HEK293 (cell line): ENCODE results near the gene RAB3B.
A peak's percentile ranks its signal among the peaks of the same experiment; 100 is the strongest.

Source experiments
- GFI1B ChIP-seq: fragments of 450-650 bp; formaldehyde crosslinking; IDR thresholded peaks from 2 replicates; pipeline ENCODE4 v1.5.1; 2016; ENCODE audit warnings: missing biosample characterization, missing genetic modification characterization
- MZF1 ChIP-seq: fragments of 450-650 bp; formaldehyde crosslinking; IDR thresholded peaks from 2 replicates; pipeline ENCODE4 v1.5.1; 2017; ENCODE audit warnings: missing biosample characterization, missing genetic modification characterization, borderline replicate concordance
- OSR2 ChIP-seq: fragments of 450-650 bp; formaldehyde crosslinking; IDR thresholded peaks from 2 replicates; pipeline ENCODE4 v1.5.1; 2016; ENCODE audit warnings: missing biosample characterization, missing genetic modification characterization
- OVOL3 ChIP-seq: fragments of 450-650 bp; formaldehyde crosslinking; IDR thresholded peaks from 2 replicates; pipeline ENCODE4 v1.5.1; 2016; ENCODE audit warnings: missing biosample characterization, missing genetic modification characterization
- RBAK ChIP-seq: fragments of 450-650 bp; formaldehyde crosslinking; IDR thresholded peaks from 2 replicates; pipeline ENCODE4 v1.5.1; 2016; ENCODE audit warnings: missing biosample characterization, missing genetic modification characterization
- SP3 ChIP-seq: fragments of 450-650 bp; formaldehyde crosslinking; IDR thresholded peaks from 2 replicates; pipeline ENCODE4 v1.5.1; 2016; ENCODE audit warnings: missing biosample characterization, missing genetic modification characterization
- ZBTB11 ChIP-seq: fragments of 450-650 bp; formaldehyde crosslinking; conservative IDR thresholded peaks from 2 replicates; pipeline ENCODE4 v1.5.1; 2016; ENCODE audit warnings: low read depth, missing biosample characterization, missing genetic modification characterization
- ZBTB21 ChIP-seq: fragments of 450-650 bp; formaldehyde crosslinking; IDR thresholded peaks from 2 replicates; pipeline ENCODE4 v1.5.1; 2017; ENCODE audit warnings: missing biosample characterization, missing genetic modification characterization
- ZBTB8A ChIP-seq: fragments of 450-650 bp; formaldehyde crosslinking; IDR thresholded peaks from 2 replicates; pipeline ENCODE4 v1.5.1; 2016; ENCODE audit warnings: missing biosample characterization, missing genetic modification characterization
- ZFP37 ChIP-seq: fragments of 450-650 bp; formaldehyde crosslinking; IDR thresholded peaks from 2 replicates; pipeline ENCODE4 v1.5.1; 2016; ENCODE audit warnings: missing biosample characterization, missing genetic modification characterization
- ZNF140 ChIP-seq: fragments of 450-650 bp; formaldehyde crosslinking; IDR thresholded peaks from 2 replicates; pipeline ENCODE4 v1.5.1; 2016; ENCODE audit warnings: missing biosample characterization, missing genetic modification characterization
- ZNF19 ChIP-seq: fragments of 450-650 bp; formaldehyde crosslinking; IDR thresholded peaks from 2 replicates; pipeline ENCODE4; 2016; ENCODE audit warnings: missing biosample characterization, missing genetic modification characterization, low read depth
- ZNF223 ChIP-seq: fragments of 450-650 bp; formaldehyde crosslinking; IDR thresholded peaks from 2 replicates; pipeline ENCODE4 v1.5.1; 2016; ENCODE audit warnings: missing biosample characterization, missing genetic modification characterization
- ZNF266 ChIP-seq: fragments of 450-650 bp; formaldehyde crosslinking; IDR thresholded peaks from 2 replicates; pipeline ENCODE4 v1.5.1; 2016; ENCODE audit warnings: missing biosample characterization, missing genetic modification characterization, low read depth
- ZNF292 ChIP-seq: fragments of 450-650 bp; formaldehyde crosslinking; IDR thresholded peaks from 2 replicates; pipeline ENCODE4 v1.5.1; 2016; ENCODE audit warnings: low read depth, missing biosample characterization, missing genetic modification characterization, borderline replicate concordance
- ZNF366 ChIP-seq: fragments of 450-650 bp; formaldehyde crosslinking; conservative IDR thresholded peaks from 2 replicates; pipeline ENCODE4 v1.5.1; 2016; ENCODE audit warnings: missing biosample characterization, missing genetic modification characterization
- ZNF404 ChIP-seq: fragments of 450-650 bp; formaldehyde crosslinking; IDR thresholded peaks from 2 replicates; pipeline ENCODE4 v1.5.1; 2017; ENCODE audit warnings: missing biosample characterization, missing genetic modification characterization
- ZNF426 ChIP-seq: fragments of 450-650 bp; formaldehyde crosslinking; IDR thresholded peaks from 2 replicates; pipeline ENCODE4 v1.5.1; 2017; ENCODE audit warnings: missing biosample characterization, missing genetic modification characterization, mild to moderate bottlenecking, inconsistent platforms, moderate library complexity
- ZNF501 ChIP-seq: fragments of 450-650 bp; formaldehyde crosslinking; IDR thresholded peaks from 2 replicates; pipeline ENCODE4 v1.5.1; 2016; ENCODE audit warnings: missing biosample characterization, missing genetic modification characterization
- ZNF514 ChIP-seq: fragments of 450-650 bp; formaldehyde crosslinking; IDR thresholded peaks from 2 replicates; pipeline ENCODE4 v1.5.1; 2016; ENCODE audit warnings: missing biosample characterization, missing genetic modification characterization
- ZNF529 ChIP-seq: fragments of 450-650 bp; formaldehyde crosslinking; IDR thresholded peaks from 2 replicates; pipeline ENCODE4 v1.5.1; 2017; ENCODE audit warnings: missing genetic modification characterization, missing biosample characterization; ENCODE audit not compliant: insufficient replicate concordance
- ZNF558 ChIP-seq: fragments of 450-650 bp; formaldehyde crosslinking; IDR thresholded peaks from 2 replicates; pipeline ENCODE4 v1.5.1; 2016; ENCODE audit warnings: missing biosample characterization, missing genetic modification characterization
- ZNF560 ChIP-seq: fragments of 450-650 bp; formaldehyde crosslinking; IDR thresholded peaks from 2 replicates; pipeline ENCODE4 v1.5.1; 2017; ENCODE audit warnings: missing biosample characterization, missing genetic modification characterization, borderline replicate concordance
- ZNF654 ChIP-seq: fragments of 450-650 bp; formaldehyde crosslinking; IDR thresholded peaks from 2 replicates; pipeline ENCODE4 v1.5.1; 2016; ENCODE audit warnings: low read depth, missing biosample characterization, missing genetic modification characterization
- ZNF664 ChIP-seq: fragments of 450-650 bp; formaldehyde crosslinking; IDR thresholded peaks from 2 replicates; pipeline ENCODE4 v1.5.1; 2016; ENCODE audit warnings: missing biosample characterization, missing genetic modification characterization
- ZXDB ChIP-seq: fragments of 450-650 bp; formaldehyde crosslinking; IDR thresholded peaks from 2 replicates; pipeline ENCODE4 v1.5.1; 2016; ENCODE audit warnings: missing biosample characterization, missing genetic modification characterization
- TF ChIP-seq, protein P1 (sequence below): fragments of 450-650 bp; formaldehyde crosslinking; IDR thresholded peaks from 2 replicates; pipeline ENCODE4 v1.5.1; 2016; ENCODE audit warnings: missing biosample characterization, missing genetic modification characterization
- TF ChIP-seq, protein P2 (sequence below): fragments of 450-650 bp; formaldehyde crosslinking; IDR thresholded peaks from 2 replicates; pipeline ENCODE4 v1.5.1; 2016; ENCODE audit warnings: missing biosample characterization, missing genetic modification characterization

The RAB3B gene

GRCh38 chr1:51873270-51873669 is 117.2 kb downstream of the RAB3B start (continued):
- 0 out of 2 replicates have a peak, but pooled peaks have one; percentile 23 for TF ChIP-seq SP3
- peak; percentile 98 for TF ChIP-seq ZNF426 (tag by site-specific recombination)
- 0 out of 2 replicates have a peak, but pooled peaks have one; percentile 43 for TF ChIP-seq GFI1B (tag by site-specific recombination)
- peak; percentile 57; the same call in 1 of the 2 replicates for TF ChIP-seq ZNF404 (tag by site-specific recombination)
- TF ChIP-seq OSR2: peak; percentile 10; the same call in 1 of the 2 replicates
- TF ChIP-seq ZBTB21: peak; percentile 46; the same call in 1 of the 2 replicates
- peak; percentile 87 for TF ChIP-seq ZBTB11 (tag by site-specific recombination)
- TF ChIP-seq ZNF529 (tag by site-specific recombination): peak; percentile 36
- peak; percentile 86 for TF ChIP-seq ZNF266
- TF ChIP-seq ZNF654 (tag by site-specific recombination): peak; percentile 42
- TF ChIP-seq ZNF366 (tag by site-specific recombination): 0 out of 2 replicates have a peak, but pooled peaks have one; percentile 27
- TF ChIP-seq ZNF514 (tag by site-specific recombination): 0 out of 2 replicates have a peak, but pooled peaks have one; percentile 58
- TF ChIP-seq, protein P1, sequence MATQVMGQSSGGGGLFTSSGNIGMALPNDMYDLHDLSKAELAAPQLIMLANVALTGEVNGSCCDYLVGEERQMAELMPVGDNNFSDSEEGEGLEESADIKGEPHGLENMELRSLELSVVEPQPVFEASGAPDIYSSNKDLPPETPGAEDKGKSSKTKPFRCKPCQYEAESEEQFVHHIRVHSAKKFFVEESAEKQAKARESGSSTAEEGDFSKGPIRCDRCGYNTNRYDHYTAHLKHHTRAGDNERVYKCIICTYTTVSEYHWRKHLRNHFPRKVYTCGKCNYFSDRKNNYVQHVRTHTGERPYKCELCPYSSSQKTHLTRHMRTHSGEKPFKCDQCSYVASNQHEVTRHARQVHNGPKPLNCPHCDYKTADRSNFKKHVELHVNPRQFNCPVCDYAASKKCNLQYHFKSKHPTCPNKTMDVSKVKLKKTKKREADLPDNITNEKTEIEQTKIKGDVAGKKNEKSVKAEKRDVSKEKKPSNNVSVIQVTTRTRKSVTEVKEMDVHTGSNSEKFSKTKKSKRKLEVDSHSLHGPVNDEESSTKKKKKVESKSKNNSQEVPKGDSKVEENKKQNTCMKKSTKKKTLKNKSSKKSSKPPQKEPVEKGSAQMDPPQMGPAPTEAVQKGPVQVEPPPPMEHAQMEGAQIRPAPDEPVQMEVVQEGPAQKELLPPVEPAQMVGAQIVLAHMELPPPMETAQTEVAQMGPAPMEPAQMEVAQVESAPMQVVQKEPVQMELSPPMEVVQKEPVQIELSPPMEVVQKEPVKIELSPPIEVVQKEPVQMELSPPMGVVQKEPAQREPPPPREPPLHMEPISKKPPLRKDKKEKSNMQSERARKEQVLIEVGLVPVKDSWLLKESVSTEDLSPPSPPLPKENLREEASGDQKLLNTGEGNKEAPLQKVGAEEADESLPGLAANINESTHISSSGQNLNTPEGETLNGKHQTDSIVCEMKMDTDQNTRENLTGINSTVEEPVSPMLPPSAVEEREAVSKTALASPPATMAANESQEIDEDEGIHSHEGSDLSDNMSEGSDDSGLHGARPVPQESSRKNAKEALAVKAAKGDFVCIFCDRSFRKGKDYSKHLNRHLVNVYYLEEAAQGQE (tag by site-specific recombination): peak; percentile 82
- peak; percentile 59; the same call in 1 of the 2 replicates for TF ChIP-seq OVOL3 (tag by site-specific recombination)
- TF ChIP-seq ZBTB8A (tag by site-specific recombination): peak; percentile 86
- peak; percentile 65; the same call in 1 of the 2 replicates for TF ChIP-seq ZNF501
- TF ChIP-seq ZNF664 (tag by site-specific recombination): peak; percentile 87
- TF ChIP-seq, protein P2, sequence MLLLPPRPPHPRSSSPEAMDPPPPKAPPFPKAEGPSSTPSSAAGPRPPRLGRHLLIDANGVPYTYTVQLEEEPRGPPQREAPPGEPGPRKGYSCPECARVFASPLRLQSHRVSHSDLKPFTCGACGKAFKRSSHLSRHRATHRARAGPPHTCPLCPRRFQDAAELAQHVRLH: peak; percentile 75; the same call in 1 of the 2 replicates
- peak; percentile 86 for TF ChIP-seq ZFP37 (tag by site-specific recombination)
- peak; percentile 86 for TF ChIP-seq ZNF558 (tag by site-specific recombination)
- peak; percentile 85 for TF ChIP-seq ZNF560 (tag by site-specific recombination)
- TF ChIP-seq ZNF19 (tag by site-specific recombination): 0 out of 2 replicates have a peak, but pooled peaks have one; percentile 40
- 0 out of 2 replicates have a peak, but pooled peaks have one; percentile 53 for TF ChIP-seq ZNF292 (tag by site-specific recombination)
- peak; percentile 85 for TF ChIP-seq ZXDB (tag by site-specific recombination)
- TF ChIP-seq MZF1: peak; percentile 28; the same call in 1 of the 2 replicates
- TF ChIP-seq ZNF140 (tag by site-specific recombination): peak; percentile 91
- peak; percentile 75 for TF ChIP-seq RBAK (tag by site-specific recombination)
- TF ChIP-seq ZNF223 (tag by site-specific recombination): 0 out of 2 replicates have a peak, but pooled peaks have one; percentile 69
- TF ChIP-seq, all 188 proteins: peak for 39; not testable (repeated sequence) for 149
